Loucy (cell line): ENCODE data around the gene SSTR5.

Experiments used
- H2AFZ ChIP-seq: fragments of 200-600 bp; sonication (generic); 2 replicates; pipeline ENCODE4 v1.6.0; 2016; ENCODE audit warnings: antibody characterized with exemption, mild to moderate bottlenecking, low read length, moderate library complexity
- H3F3A ChIP-seq: fragments of 200-600 bp; 2 replicates; pipeline ENCODE4 v1.6.0; 2016; ENCODE audit warnings: antibody characterized with exemption, low read depth, mild to moderate bottlenecking
- H3K27me3 ChIP-seq: fragments of 200-600 bp; sonication (generic); 2 replicates; pipeline ENCODE4 v1.6.1; 2014; ENCODE audit warnings: low read length, mild to moderate bottlenecking; ENCODE audit not compliant: insufficient read depth, poor library complexity, severe bottlenecking
- H3K36me3 ChIP-seq: fragments of 200-600 bp; sonication (generic); 2 replicates; pipeline ENCODE4 v1.6.1; 2016; ENCODE audit warnings: low read length; ENCODE audit not compliant: insufficient read depth
- H3K4me1 ChIP-seq: fragments of 200-600 bp; sonication (generic); 2 replicates; pipeline ENCODE4 v1.5.1; 2014; ENCODE audit warnings: low read length, mild to moderate bottlenecking; ENCODE audit not compliant: insufficient read depth, poor library complexity, severe bottlenecking
- H3K4me2 ChIP-seq: fragments of 200-600 bp; sonication (generic); 2 replicates; pipeline ENCODE4 v1.6.0; 2014; ENCODE audit warnings: antibody characterized with exemption, low read length, low read depth, mild to moderate bottlenecking; ENCODE audit not compliant: poor library complexity, severe bottlenecking
- H3K4me3 ChIP-seq: fragments of 200-600 bp; sonication (generic); 2 replicates; pipeline ENCODE4 v1.5.1; 2014; ENCODE audit warnings: low read length, mild to moderate bottlenecking, mixed read lengths; ENCODE audit not compliant: poor library complexity, severe bottlenecking
- H3K79me2 ChIP-seq: fragments of 200-600 bp; sonication (generic); 2 replicates; pipeline ENCODE4 v1.6.1; 2014; ENCODE audit warnings: low read length; ENCODE audit not compliant: insufficient read depth
- H3K9ac ChIP-seq: fragments of 200-600 bp; sonication (generic); 2 replicates; pipeline ENCODE4 v1.6.0; 2014; ENCODE audit warnings: mild to moderate bottlenecking, low read depth, low read length, moderate library complexity; ENCODE audit not compliant: poor library complexity, severe bottlenecking
- H3K9me2 ChIP-seq: fragments of 200-600 bp; sonication (generic); replicated peaks from 2 replicates; pipeline ENCODE4 v1.6.1; 2016; ENCODE audit warnings: low read depth, low read length, mixed read lengths
- H3K9me3 ChIP-seq: fragments of 200-600 bp; sonication (generic); 2 replicates; pipeline ENCODE4 v1.6.1; 2014; ENCODE audit warnings: mild to moderate bottlenecking, antibody characterized with exemption, low read length, low read depth; ENCODE audit not compliant: insufficient read depth
- H4K20me1 ChIP-seq: fragments of 200-600 bp; sonication (generic); 2 replicates; pipeline ENCODE4 v1.6.0; 2014; ENCODE audit warnings: antibody characterized with exemption, low read length, mild to moderate bottlenecking; ENCODE audit not compliant: insufficient read depth, poor library complexity, severe bottlenecking
- CTCF ChIP-seq: fragments of 200-600 bp; sonication (generic); conservative IDR thresholded peaks from 2 replicates; pipeline ENCODE4 v1.5.1; 2014; ENCODE audit warnings: mild to moderate bottlenecking, antibody characterized with exemption, low read length
- EZH2phosphoT487 ChIP-seq: fragments of 200-600 bp; IDR thresholded peaks from 2 replicates; pipeline ENCODE4 v1.6.1; 2018; ENCODE audit warnings: antibody characterized with exemption, mild to moderate bottlenecking, moderate library complexity, borderline replicate concordance

The SSTR5 gene

GRCh38 chr16:1036166-1036565, 36.4 kb upstream of the SSTR5 start:
- Histone ChIP-seq H2AFZ (no peak overlapping the region), H3K4me1 (no peaks in the 10 kb centered on the region), H3K36me3 (no peaks in the 10 kb centered on the region), H3K9me3 (no peaks in the 10 kb centered on the region), H4K20me1 (no peaks in the 10 kb centered on the region), H3K4me2 (no peak overlapping the region), H3K9ac (no peak overlapping the region), H3F3A (no peaks in the 10 kb centered on the region), H3K4me3 (no peak overlapping the region), H3K27me3 (no peaks in the 10 kb centered on the region), H3K79me2 (no peaks in the 10 kb centered on the region), H3K9me2 (no peaks in the 10 kb centered on the region)
- TF ChIP-seq EZH2phosphoT487 = no peak
- no peak for TF ChIP-seq CTCF

DNA sequence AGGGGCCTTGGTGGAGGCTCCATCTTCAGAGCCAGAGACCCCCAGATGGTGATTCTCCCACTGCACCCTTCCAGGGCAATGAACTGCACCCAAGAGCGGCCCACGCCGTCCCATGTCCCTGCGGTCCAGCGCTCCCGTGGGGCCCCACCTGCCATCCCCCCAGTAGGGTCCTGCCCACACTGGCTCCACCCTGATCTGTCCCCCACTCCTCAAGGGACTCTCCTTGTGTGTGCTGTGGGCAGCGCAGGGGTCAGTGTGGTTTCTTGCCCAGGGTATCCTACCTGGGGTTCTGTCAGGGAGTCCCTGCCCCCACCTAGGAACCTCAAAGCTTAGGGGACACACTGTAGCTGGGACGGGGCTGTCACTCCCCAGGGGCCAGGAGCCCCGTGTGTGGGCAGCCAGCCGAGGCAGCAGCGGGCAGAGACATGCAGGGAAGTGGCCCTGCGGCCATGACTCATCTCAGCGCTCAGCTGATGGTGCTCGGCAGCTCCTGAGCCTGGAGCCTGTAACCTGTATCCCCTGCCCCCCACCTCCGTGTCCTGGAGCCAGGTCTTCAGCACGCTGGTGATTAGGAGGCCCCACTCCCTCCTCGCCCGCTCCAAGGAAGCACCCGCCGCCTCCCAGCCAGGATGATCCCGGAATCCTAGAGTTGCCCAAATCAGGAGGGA, 35.7 kb upstream of the SSTR5 start:
- Histone ChIP-seq H3K9me2 (no peaks in the 10 kb centered on the region), H3K36me3 (no peaks in the 10 kb centered on the region), H4K20me1 (no peaks in the 10 kb centered on the region), H3K27me3 (no peaks in the 10 kb centered on the region), H3K4me2 (no peak overlapping the region), H3K79me2 (no peaks in the 10 kb centered on the region), H3K9me3 (no peaks in the 10 kb centered on the region), H3K9ac (no peak overlapping the region), H3K4me1 (no peaks in the 10 kb centered on the region), H2AFZ (no peak overlapping the region), H3F3A (no peaks in the 10 kb centered on the region), H3K4me3 (no peak overlapping the region)
- TF ChIP-seq EZH2phosphoT487 = no peak
- no peak for TF ChIP-seq CTCF

DNA sequence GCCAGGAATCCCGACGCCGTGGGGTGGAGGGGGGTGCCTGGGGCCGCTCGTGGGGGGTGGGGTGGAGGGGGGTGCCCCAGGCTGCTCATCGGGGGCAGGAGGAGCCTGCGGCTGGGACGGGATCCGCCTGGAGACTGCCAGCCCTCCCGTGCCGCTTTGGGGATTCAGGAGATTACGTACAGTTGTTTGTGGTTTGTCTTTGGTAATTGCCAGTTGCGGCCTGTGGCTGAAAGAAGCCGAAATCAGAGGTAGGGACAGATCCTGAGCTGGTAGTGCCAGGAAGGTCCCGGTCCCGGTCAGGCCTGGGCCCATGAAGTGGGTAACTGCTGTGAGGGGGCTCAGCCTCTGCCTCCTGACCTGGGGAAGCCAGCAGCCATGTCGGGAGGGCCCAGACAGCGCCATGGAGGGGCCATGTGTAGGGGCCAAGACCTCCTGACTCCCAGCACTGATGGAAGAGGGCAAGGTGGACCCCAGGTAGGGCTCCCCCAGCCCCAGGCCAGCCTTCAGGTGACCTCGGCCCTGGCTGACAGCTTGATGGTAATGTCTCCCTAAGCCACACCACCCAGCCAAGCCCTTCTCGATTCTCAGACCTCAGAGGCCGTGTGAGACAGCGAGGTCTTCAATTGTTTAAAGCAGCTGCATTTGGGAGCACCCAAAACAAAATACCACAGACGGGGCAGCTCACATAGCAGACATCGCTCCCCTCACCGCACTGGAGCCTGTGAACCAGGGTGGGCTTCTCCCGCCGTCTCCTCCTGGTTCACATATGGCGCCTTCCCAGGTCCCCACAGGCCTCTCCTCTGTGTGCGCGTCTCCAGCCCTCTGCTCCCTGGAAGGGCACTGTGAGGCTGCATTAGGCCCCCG, 34.9 kb upstream of the SSTR5 start:
- H3F3A ChIP-seq = no peaks in the 10 kb centered on the region
- no peaks in the 10 kb centered on the region for H3K9me2 ChIP-seq
- TF ChIP-seq CTCF (no peak), EZH2phosphoT487 (no peak)
- H3K27me3 ChIP-seq = no peaks in the 10 kb centered on the region
- no peak overlapping the region for H3K9ac ChIP-seq
- no peaks in the 10 kb centered on the region for H3K4me1 ChIP-seq
- no peaks in the 10 kb centered on the region for H3K36me3 ChIP-seq
- no peaks in the 10 kb centered on the region for H3K9me3 ChIP-seq
- H2AFZ ChIP-seq = no peak overlapping the region
- no peak overlapping the region for H3K4me3 ChIP-seq
- no peaks in the 10 kb centered on the region for H4K20me1 ChIP-seq
- no peaks in the 10 kb centered on the region for H3K79me2 ChIP-seq
- no peak overlapping the region for H3K4me2 ChIP-seq
